Tibial artery (tissue), 4 donors: ENCODE data around the gene DPEP2.

Experiments used
- DNase-seq, 2 donors: peaks; one replicate each; pipeline ENCODE4 v3.0.0-alpha.2; 2019
- H3K27ac ChIP-seq, 2 donors: fragments of 200-600 bp; sonication (generic) in 1 of 2; 1 replicate in 1 of 2; 2 replicates in 1 of 2; pipeline ENCODE4 v1.5.1; 2018 to 2019; ENCODE audit warnings: mild to moderate bottlenecking in 1 of 2
- H3K27me3 ChIP-seq, 2 donors: fragments of 200-600 bp; sonication (generic) in 1 of 2; one replicate each; pipeline versions ENCODE4 v1.5.1 to v1.6.0; 2016 to 2019
- H3K36me3 ChIP-seq, 3 donors: fragments of 200-600 bp; sonication (generic) in 2 of 3; one replicate each; pipeline ENCODE4 v1.5.1; 2016 to 2019; ENCODE audit warnings: mild to moderate bottlenecking in 2 of 3
- H3K4me1 ChIP-seq, 4 donors: fragments of 200-600 bp; sonication (generic) in 2 of 4; 1 replicate in 3 of 4; 2 replicates in 1 of 4; pipeline ENCODE4 v1.5.1; 2016 to 2019
- H3K4me3 ChIP-seq, 2 donors: fragments of 200-600 bp; sonication (generic) in 1 of 2; 1 replicate in 1 of 2; 2 replicates in 1 of 2; pipeline ENCODE4 v1.5.1; 2018 to 2019; ENCODE audit warnings: mild to moderate bottlenecking in 2 of 2
- H3K9me3 ChIP-seq, 3 donors: fragments of 200-600 bp; sonication (generic) in 1 of 3; one replicate each; pipeline ENCODE4 v1.5.1; 2016 to 2019
- CTCF ChIP-seq, 2 experiments: fragments of 200-600 bp in 1 of 2; fragments of 450-650 bp in 1 of 2; IDR thresholded peaks; one replicate each; pipeline ENCODE4 v1.5.1; 2017 to 2019; ENCODE audit warnings: antibody characterized with exemption in 2 of 2, mild to moderate bottlenecking in 1 of 2, moderate library complexity in 1 of 2
- intact Hi-C: fragments of 100-400 bp; cut with DNase I; formaldehyde crosslinking; loops from one replicate; pipeline ENCODE4 v1.15.0; 2023; ENCODE audit warnings: low total_unique reads

The DPEP2 gene

GRCh38 chr16:68022728-68023537 lies 23.6 kb upstream of the DPEP2 start, which contains the start of the genes DDX28 and DUS2:
Gene DDX28, minus strand, starts transcription at chr16:68023232. Its CDS starts 30 bp downstream, at chr16:68023202.
Gene DUS2, plus strand, starts transcription at chr16:68023284. Its CDS starts 14,740 bp downstream, at chr16:68038024.
- intact Hi-C loops, result no loop called here

GRCh38 chr16:68022278-68022727 lies 23.0 kb upstream of the DPEP2 start:
- Histone ChIP-seq H3K36me3 (peaks cover 0 to 8% (median 0%) of the 10 kb centered on the region in 3 donors), H3K9me3 (no peaks in the 10 kb centered on the region), H3K27ac (peak overlapping the region; percentile 79 to 84), H3K4me3 (peak overlapping the region; percentile 73 to 99), H3K27me3 (no peaks in the 10 kb centered on the region), H3K4me1 (peaks cover 3 to 29% (median 19%) of the 10 kb centered on the region in 4 donors)
- no peak for DNase-seq
- intact Hi-C loops, result no loop called here
- no peak for TF ChIP-seq CTCF (IDR thresholded peaks at IDR 0.05)

More at GRCh38 chr16:68022728-68023537, 23.6 kb upstream of the DPEP2 start, which contains the start of the genes DDX28 and DUS2:
- Histone ChIP-seq H3K36me3 (peaks cover 0 to 14% (median 3%) of the 10 kb centered on the region in 3 donors), H3K27ac (peak within 1 kb of the TSS; percentile 79 to 84), H3K4me1 (peaks cover 3 to 29% (median 19%) of the 10 kb centered on the region in 4 donors), H3K4me3 (peak within 1 kb of the TSS; percentile 73 to 99), H3K27me3 (no peaks in the 10 kb centered on the region), H3K9me3 (no peaks in the 10 kb centered on the region)
- DNase-seq, result peak; percentile 89 to 94
- TF ChIP-seq CTCF (IDR thresholded peaks at IDR 0.05), result peak in 1 of 2 experiments; percentile 12

GRCh38 chr16:68021490-68021889 lies 22.2 kb upstream of the DPEP2 start:
- TF ChIP-seq CTCF (IDR thresholded peaks at IDR 0.05), result no peak
- Histone ChIP-seq H3K36me3 (peaks cover 0 to 7% (median 0%) of the 10 kb centered on the region in 3 donors), H3K4me3 (peak overlapping the region in 1 of 2 donors; percentile 99), H3K27me3 (no peaks in the 10 kb centered on the region), H3K9me3 (no peaks in the 10 kb centered on the region), H3K27ac (no peak overlapping the region), H3K4me1 (peaks cover 3 to 29% (median 19%) of the 10 kb centered on the region in 4 donors)
- intact Hi-C loops, result no loop called here
- no peak for DNase-seq

GRCh38 chr16:68019167-68019680 lies 19.9 kb upstream of the DPEP2 start:
- Histone ChIP-seq H3K27ac (no peak overlapping the region), H3K27me3 (no peaks in the 10 kb centered on the region), H3K9me3 (no peaks in the 10 kb centered on the region), H3K4me1 (peaks cover 3 to 25% (median 19%) of the 10 kb centered on the region in 4 donors), H3K4me3 (no peak overlapping the region), H3K36me3 (peaks cover 0 to 7% (median 0%) of the 10 kb centered on the region in 3 donors)
- TF ChIP-seq CTCF (IDR thresholded peaks at IDR 0.05), result no peak
- intact Hi-C loops, result no loop called here
- no peak for DNase-seq

GRCh38 chr16:68015681-68016080 lies 16.4 kb upstream of the DPEP2 start, which contains the start of gene DPEP2NB:
Gene DPEP2NB, minus strand, starts transcription at chr16:68015911. Its CDS starts 141 bp downstream, at chr16:68015770.
- H3K9me3 ChIP-seq, result no peaks in the 10 kb centered on the region
- H3K27ac ChIP-seq, result no peak within 1 kb of the TSS
- no peak for DNase-seq
- intact Hi-C loops, result no loop called here
- H3K4me3 ChIP-seq, result no peak within 1 kb of the TSS
- H3K27me3 ChIP-seq, result peaks cover 0 to 3% of the 10 kb centered on the region in 2 donors
- no peaks in the 10 kb centered on the region for H3K4me1 ChIP-seq
- TF ChIP-seq CTCF (IDR thresholded peaks at IDR 0.05), result no peak
- H3K36me3 ChIP-seq, result no peaks in the 10 kb centered on the region
